Brain microvascular endothelial cell (primary cell): ENCODE measurements around the gene CNR1.

Source experiments
- DNase-seq: peaks from one replicate; pipeline ENCODE4 v3.0.0-alpha.2; 2020
- H3K27ac ChIP-seq: fragments of 250-450 bp; sonication (Bioruptor Pico); 2 replicates; pipeline ENCODE4 v1.5.1; 2020; ENCODE audit warnings: mild to moderate bottlenecking, moderate library complexity
- H3K27me3 ChIP-seq: fragments of 250-450 bp; sonication (Bioruptor Pico); replicated peaks from 2 replicates; pipeline ENCODE4 v1.5.1; 2020; ENCODE audit warnings: mild to moderate bottlenecking
- H3K36me3 ChIP-seq: fragments of 250-450 bp; sonication (Bioruptor Pico); replicated peaks from 2 replicates; pipeline ENCODE4 v1.5.1; 2020; ENCODE audit warnings: mild to moderate bottlenecking
- H3K4me3 ChIP-seq: 2 replicates; pipeline ENCODE4 v1.5.1; 2011; ENCODE audit warnings: low read depth, mild to moderate bottlenecking, control low read depth, low read length, moderate library complexity
- CTCF ChIP-seq: IDR thresholded peaks from 2 replicates; pipeline ENCODE4 v1.5.1; 2011; ENCODE audit warnings: low read depth, mild to moderate bottlenecking, moderate library complexity, low read length, control low read depth, inconsistent platforms; ENCODE audit errors: missing control alignments
- in situ Hi-C: cut with HindIII; loops from 2 replicates; pipeline ENCODE4 v1.10.0; 2017; ENCODE audit warnings: low sequenced_read_pairs, low pct_ligation_motif_present

CNR1 gene

GRCh38 chr6:88167352-88167937 lies 1.3 kb upstream of the CNR1 start:
- Histone ChIP-seq H3K27ac (no peak overlapping the region), H3K4me3 (peak overlapping the region; percentile 59), H3K27me3 (no peaks in the 10 kb centered on the region), H3K36me3 (no peaks in the 10 kb centered on the region)
- DNase-seq: no peak
- TF ChIP-seq CTCF: no peak
- in situ Hi-C loops: no loop called here

DNA sequence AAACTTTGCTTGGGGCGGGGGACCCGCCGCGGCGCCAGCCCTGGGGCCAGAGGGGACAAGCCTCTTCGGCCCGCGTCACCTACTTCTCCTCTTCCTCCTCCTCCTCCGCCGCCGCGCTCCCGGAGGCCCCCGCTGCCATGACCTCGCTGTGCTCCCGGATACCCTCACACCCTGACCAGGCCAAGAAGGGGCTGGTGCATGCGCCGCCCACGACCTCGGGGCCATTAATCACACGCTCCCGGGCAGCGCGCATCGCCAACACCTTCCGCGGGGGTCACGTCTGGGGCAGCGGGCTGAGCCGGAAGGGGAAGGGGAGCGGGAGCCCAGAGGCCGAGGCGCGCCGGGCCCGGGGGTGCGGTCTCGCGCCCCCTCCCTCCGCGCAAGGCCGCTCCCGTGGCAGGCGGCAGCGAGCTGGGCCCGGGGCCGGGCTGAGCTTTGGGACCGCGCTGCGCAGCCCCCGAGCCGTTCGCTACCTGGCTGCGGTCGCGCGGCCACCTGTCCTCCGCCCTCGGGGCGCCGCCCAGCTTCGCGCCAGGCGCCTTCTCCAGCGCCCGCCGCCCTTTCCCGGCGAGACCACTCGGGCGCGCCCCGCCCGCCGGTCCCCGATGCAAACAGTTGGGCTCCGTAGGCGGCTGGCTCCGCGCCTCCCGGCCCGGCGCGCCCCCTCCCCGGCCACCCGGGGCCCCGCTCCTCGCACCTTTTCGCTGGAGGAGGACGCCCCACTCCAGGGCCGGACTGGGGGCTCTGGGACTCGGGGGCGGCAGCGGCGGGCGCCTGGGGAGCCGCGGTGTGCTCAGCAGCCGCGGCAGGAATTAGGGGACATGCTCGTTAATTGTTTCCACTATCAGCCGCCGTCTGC lies 575 bp upstream of the CNR1 start:
- TF ChIP-seq CTCF: no peak
- in situ Hi-C loops: no loop called here
- H3K27me3 ChIP-seq: no peaks in the 10 kb centered on the region

DNA sequence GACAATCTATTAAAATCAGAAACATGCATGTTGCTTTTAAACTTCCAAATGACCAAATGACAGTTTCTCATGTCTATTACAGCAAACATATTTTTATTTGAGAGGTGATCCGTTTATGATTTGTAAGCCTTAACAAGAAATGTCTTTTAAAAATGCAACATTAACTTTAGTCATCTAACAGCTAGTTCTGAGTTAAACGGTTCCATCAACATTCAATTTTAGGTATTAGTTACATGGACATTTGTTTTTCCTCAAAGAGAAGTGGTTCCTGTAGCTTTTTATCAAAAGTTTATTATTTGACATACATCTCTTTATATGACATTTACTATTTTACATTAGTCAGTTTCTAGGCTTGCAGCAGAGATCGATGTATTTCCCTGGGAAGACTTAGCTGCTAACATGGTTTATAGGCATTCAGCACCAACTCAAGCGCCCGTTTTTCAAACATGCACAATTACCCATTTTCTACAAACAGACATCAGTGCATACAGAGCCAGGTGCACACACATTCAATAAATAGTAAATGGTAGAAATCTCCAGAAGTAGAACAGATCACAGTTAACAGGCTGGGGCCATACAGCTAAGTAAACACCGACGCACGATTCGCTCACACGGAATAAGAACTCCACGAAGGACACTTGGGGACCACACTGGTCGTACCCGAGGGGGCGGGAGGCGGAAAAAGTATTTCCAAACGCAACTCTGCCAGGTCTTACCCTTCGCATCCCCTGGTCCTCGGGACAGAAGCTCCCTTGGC lies 882 bp downstream of the CNR1 start:
- TF ChIP-seq CTCF: no peak
- Histone ChIP-seq H3K36me3 (no peaks in the 10 kb centered on the region), H3K27me3 (no peaks in the 10 kb centered on the region), H3K4me3 (peak overlapping the region; percentile 59), H3K27ac (no peak overlapping the region)
- in situ Hi-C loops: no loop called here
- DNase-seq: no peak

More for the DNA sequence above, 575 bp upstream of the CNR1 start:
- H3K27ac ChIP-seq: no peak overlapping the region
- no peak for DNase-seq
- H3K4me3 ChIP-seq: peak overlapping the region; percentile 59
- no peaks in the 10 kb centered on the region for H3K36me3 ChIP-seq

- no peak overlapping the region for H3K27ac ChIP-seq
- in situ Hi-C loops: no loop called here
- no peak for TF ChIP-seq CTCF
- DNase-seq: no peak
- no peak overlapping the region for H3K4me3 ChIP-seq
- H3K27me3 ChIP-seq: no peaks in the 10 kb centered on the region
- no peaks in the 10 kb centered on the region for H3K36me3 ChIP-seq
These were observed 2.1 kb downstream of the CNR1 start for GRCh38 chr6:88164061-88164460.

- no peak overlapping the region for H3K4me3 ChIP-seq
These were observed 2.5 kb downstream of the CNR1 start for GRCh38 chr6:88163616-88164015.

More at GRCh38 chr6:88163616-88164015, 2.5 kb downstream of the CNR1 start:
- Histone ChIP-seq H3K36me3 (no peaks in the 10 kb centered on the region), H3K27ac (no peak overlapping the region), H3K27me3 (no peaks in the 10 kb centered on the region)
- no peak for TF ChIP-seq CTCF
- no peak for DNase-seq
- in situ Hi-C loops: no loop called here
